Measurements from ENCODE around the gene CARD14. TPM values are rescaled to one million over a fixed set of nuclear protein-coding genes. Genes with fewer than 3 reads are reported as not detected.

CARD14 gene
- total and polyA plus RNA-seq, 2 of the 13 experiments (the other 11 are each of a cell fraction or from before 2014, with no cell fraction given): 0.11 TPM; not detected in 1

DNA sequence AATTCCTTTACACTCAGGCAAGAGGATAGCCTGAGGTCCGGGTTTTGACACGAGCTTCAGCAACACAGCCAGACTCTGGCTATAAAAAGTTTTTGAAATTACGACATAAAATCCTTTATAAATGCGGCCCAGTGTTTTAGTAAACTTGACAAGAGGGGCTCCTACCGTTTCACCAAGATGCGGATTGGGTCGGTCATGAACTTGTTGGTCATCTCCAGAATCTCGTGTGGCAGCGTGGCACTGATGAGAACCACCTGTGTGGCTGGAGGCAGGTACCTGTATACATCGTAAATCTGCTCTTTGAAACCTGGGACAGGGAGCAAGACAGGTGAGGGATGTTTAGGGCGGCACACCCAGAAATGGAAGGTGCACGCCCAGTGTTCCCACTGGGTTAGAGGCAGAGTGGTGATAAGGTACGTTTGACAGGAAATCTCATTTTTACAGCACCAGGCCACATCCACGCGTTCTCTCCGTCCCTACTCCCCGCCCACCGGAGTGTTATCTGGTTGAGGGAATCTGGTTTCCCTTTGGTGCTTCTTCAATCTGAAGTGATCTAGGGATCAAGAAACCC is 30.9 kb upstream of the CARD14 start:
- Histone ChIP-seq H3K79me2 (ENCODE audit: insufficient read depth, low read length) (peaks cover 14% of the 10 kb centered on the region), H3K27me3 (ENCODE audit: control insufficient read depth in 1 of 2, insufficient read depth in 2 of 2, low read length in 2 of 2) (no peaks in the 10 kb centered on the region), H3K4me3 (replicated peaks in 1 of 3; ENCODE audit: insufficient read depth in 1 of 3, low read depth in 2 of 3, low read length in 3 of 3) (no peak overlapping the region), H3K36me3 (replicated peaks in 1 of 2; ENCODE audit: control insufficient read depth in 1 of 2, insufficient read depth in 2 of 2, low read length in 2 of 2) (peaks cover 50 to 95% of the 10 kb centered on the region in 2 experiments), H3K27ac (ENCODE audit: extremely low read length, insufficient read depth, low read length) (no peak overlapping the region), H3K9me3 (ENCODE audit: low read length) (no peaks in the 10 kb centered on the region), H3K9ac (ENCODE audit: insufficient read depth, low read depth, low read length) (no peak overlapping the region), H3K4me2 (ENCODE audit: low read depth, low read length) (no peak overlapping the region), H2AFZ (ENCODE audit: low read length) (no peak overlapping the region), H3K4me1 (ENCODE audit: insufficient read depth, low read length) (peaks cover 8% of the 10 kb centered on the region), H4K20me1 (ENCODE audit: insufficient read depth, low read length) (peaks cover 2% of the 10 kb centered on the region; the same call in 1 of the 2 replicates)
- in situ Hi-C loops (cut with HindIII; ENCODE audit: extremely low pct_ligation_motif_present, low pct_unique_long_range_greater_than_20kb): no loop called here
- TF ChIP-seq, protein P1, sequence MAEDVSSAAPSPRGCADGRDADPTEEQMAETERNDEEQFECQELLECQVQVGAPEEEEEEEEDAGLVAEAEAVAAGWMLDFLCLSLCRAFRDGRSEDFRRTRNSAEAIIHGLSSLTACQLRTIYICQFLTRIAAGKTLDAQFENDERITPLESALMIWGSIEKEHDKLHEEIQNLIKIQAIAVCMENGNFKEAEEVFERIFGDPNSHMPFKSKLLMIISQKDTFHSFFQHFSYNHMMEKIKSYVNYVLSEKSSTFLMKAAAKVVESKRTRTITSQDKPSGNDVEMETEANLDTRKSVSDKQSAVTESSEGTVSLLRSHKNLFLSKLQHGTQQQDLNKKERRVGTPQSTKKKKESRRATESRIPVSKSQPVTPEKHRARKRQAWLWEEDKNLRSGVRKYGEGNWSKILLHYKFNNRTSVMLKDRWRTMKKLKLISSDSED (CRISPR knock-in tag; IDR thresholded peaks at IDR 0.05): no peak
- TF ChIP-seq, protein P2, sequence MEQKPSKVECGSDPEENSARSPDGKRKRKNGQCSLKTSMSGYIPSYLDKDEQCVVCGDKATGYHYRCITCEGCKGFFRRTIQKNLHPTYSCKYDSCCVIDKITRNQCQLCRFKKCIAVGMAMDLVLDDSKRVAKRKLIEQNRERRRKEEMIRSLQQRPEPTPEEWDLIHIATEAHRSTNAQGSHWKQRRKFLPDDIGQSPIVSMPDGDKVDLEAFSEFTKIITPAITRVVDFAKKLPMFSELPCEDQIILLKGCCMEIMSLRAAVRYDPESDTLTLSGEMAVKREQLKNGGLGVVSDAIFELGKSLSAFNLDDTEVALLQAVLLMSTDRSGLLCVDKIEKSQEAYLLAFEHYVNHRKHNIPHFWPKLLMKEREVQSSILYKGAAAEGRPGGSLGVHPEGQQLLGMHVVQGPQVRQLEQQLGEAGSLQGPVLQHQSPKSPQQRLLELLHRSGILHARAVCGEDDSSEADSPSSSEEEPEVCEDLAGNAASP (CRISPR knock-in tag; IDR thresholded peaks at IDR 0.05; ENCODE audit: borderline replicate concordance): no peak
- TF ChIP-seq TCF7 (IDR thresholded peaks at IDR 0.05; ENCODE audit: low read depth): no peak
- intact Hi-C loops (cut with micrococcal nuclease; ENCODE audit: unreplicated experiment): no loop called here
- ChIA-PET CTCF (ENCODE audit: low intra/inter-chr PET ratio, low total read pairs) (no interaction called here), POLR2A (no interaction called here)
- no peak for FAIRE-seq
- BruUV-seq (replicated peaks): no TSS peak
- DNase-seq (ENCODE audit: low spot score): no peak
- ATAC-seq: no peak
- 96% methylated on average over 18 of the region's 18 CpGs for WGBS (ENCODE audit: low lambda C conversion rate)

DNA sequence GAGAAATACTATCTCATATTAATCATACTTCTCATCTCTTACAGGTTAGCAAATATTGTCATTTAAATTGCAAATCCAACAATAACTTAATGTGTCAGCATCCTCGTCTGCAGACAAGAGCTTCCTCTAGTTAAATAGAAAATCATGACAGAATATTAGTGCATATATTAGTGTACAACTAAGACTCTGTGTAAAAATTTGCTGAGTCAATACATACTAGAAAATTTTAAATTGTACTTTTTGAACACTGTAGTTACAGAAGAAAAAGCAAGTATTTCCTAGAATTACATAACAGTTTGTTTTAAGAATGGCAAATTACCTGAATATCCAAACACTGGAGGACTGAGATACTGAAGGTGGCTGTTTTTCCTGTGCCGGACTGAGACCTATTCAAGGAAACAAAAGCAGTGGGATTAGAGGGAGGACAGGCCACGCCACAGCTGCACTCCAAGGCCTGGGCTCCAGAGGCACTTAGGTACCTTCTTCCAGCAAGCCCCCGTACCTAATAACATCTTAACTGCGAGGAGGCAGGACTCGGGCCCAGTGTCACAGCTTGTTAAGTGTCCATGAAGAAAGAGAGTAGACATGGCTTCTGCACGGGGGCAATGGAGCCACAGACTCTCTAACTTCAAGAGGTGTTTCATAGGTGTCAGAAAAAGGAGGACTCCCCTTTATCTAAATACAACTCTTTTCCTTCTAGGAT is 28.2 kb upstream of the CARD14 start:
- H3K4me1 ChIP-seq (ENCODE audit: insufficient read depth, low read length): peaks cover 28% of the 10 kb centered on the region
- DNase-seq (ENCODE audit: low spot score): no peak
- no peak for FAIRE-seq
- in situ Hi-C loops (cut with HindIII; ENCODE audit: extremely low pct_ligation_motif_present, low pct_unique_long_range_greater_than_20kb) (no loop called here), intact Hi-C loops (cut with micrococcal nuclease; ENCODE audit: unreplicated experiment) (no loop called here)
- H3K4me3 ChIP-seq (replicated peaks in 1 of 3; ENCODE audit: insufficient read depth in 1 of 3, low read depth in 2 of 3, low read length in 3 of 3): no peak overlapping the region
- POLR2A ChIA-PET: interaction anchor here (1.1 kb wide), 1 partner anchor 14 kb away, joined by 3 read pairs; no protein-coding TSS in a partner anchor
- BruUV-seq (replicated peaks): no TSS peak
- WGBS (ENCODE audit: low lambda C conversion rate): over 99% methylated on average over 7 of the region's 7 CpGs
- H3K9ac ChIP-seq (ENCODE audit: insufficient read depth, low read depth, low read length): no peak overlapping the region
- H3K36me3 ChIP-seq (replicated peaks in 1 of 2; ENCODE audit: control insufficient read depth in 1 of 2, insufficient read depth in 2 of 2, low read length in 2 of 2): peaks cover 43 to 86% of the 10 kb centered on the region in 2 experiments
- ATAC-seq: no peak
- no peaks in the 10 kb centered on the region; a peak in 1 of 5 replicates for H3K27me3 ChIP-seq (ENCODE audit: control insufficient read depth in 1 of 2, insufficient read depth in 2 of 2, low read length in 2 of 2)
- H3K4me2 ChIP-seq (ENCODE audit: low read depth, low read length): no peak overlapping the region
- no peak overlapping the region for H3K27ac ChIP-seq (ENCODE audit: extremely low read length, insufficient read depth, low read length)
- H4K20me1 ChIP-seq (ENCODE audit: insufficient read depth, low read length): peaks cover 26% of the 10 kb centered on the region
- H2AFZ ChIP-seq (ENCODE audit: low read length): no peak overlapping the region
- no peaks in the 10 kb centered on the region for H3K9me3 ChIP-seq (ENCODE audit: low read length)
- CTCF ChIA-PET (ENCODE audit: low intra/inter-chr PET ratio, low total read pairs): no interaction called here
- H3K79me2 ChIP-seq (ENCODE audit: insufficient read depth, low read length): peaks cover 41% of the 10 kb centered on the region
- TF ChIP-seq IRF2 (CRISPR knock-in tag; IDR thresholded peaks at IDR 0.05) (no peak), GATAD1 (CRISPR knock-in tag; IDR thresholded peaks at IDR 0.05) (no peak), SMYD3 (CRISPR knock-in tag; IDR thresholded peaks at IDR 0.05) (no peak), MAFF (IDR thresholded peaks at IDR 0.05; ENCODE audit: low read depth, low read length) (peak; percentile 85), MAFK (conservative IDR thresholded peaks at IDR 0.05 in 1 of 2, IDR thresholded peaks at IDR 0.05 in 1 of 2; ENCODE audit: low read length in 2 of 2) (peak; percentile 88 to 94), KDM5A (IDR thresholded peaks at IDR 0.05; ENCODE audit: borderline replicate concordance, low read length) (no peak), ZNF329 (CRISPR knock-in tag; IDR thresholded peaks at IDR 0.05; ENCODE audit: low read depth) (no peak)
- TF ChIP-seq, protein P3, sequence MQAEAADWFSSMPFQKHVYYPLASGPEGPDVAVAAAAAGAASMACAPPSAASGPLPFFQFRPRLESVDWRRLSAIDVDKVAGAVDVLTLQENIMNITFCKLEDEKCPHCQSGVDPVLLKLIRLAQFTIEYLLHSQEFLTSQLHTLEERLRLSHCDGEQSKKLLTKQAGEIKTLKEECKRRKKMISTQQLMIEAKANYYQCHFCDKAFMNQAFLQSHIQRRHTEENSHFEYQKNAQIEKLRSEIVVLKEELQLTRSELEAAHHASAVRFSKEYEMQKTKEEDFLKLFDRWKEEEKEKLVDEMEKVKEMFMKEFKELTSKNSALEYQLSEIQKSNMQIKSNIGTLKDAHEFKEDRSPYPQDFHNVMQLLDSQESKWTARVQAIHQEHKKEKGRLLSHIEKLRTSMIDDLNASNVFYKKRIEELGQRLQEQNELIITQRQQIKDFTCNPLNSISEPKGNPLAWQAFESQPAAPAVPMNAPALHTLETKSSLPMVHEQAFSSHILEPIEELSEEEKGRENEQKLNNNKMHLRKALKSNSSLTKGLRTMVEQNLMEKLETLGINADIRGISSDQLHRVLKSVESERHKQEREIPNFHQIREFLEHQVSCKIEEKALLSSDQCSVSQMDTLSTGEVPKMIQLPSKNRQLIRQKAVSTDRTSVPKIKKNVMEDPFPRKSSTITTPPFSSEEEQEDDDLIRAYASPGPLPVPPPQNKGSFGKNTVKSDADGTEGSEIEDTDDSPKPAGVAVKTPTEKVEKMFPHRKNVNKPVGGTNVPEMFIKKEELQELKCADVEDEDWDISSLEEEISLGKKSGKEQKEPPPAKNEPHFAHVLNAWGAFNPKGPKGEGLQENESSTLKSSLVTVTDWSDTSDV (CRISPR knock-in tag; IDR thresholded peaks at IDR 0.05): no peak
